ENCODE results near the gene TRIP13.
A peak's percentile ranks its signal among the peaks of the same experiment; 100 is the strongest.
"Not testable (repeated sequence)": the region's sequence is repeated elsewhere in the genome, so short reads cannot be mapped to it uniquely, and the experiment has no call there.

The TRIP13 gene

DNA sequence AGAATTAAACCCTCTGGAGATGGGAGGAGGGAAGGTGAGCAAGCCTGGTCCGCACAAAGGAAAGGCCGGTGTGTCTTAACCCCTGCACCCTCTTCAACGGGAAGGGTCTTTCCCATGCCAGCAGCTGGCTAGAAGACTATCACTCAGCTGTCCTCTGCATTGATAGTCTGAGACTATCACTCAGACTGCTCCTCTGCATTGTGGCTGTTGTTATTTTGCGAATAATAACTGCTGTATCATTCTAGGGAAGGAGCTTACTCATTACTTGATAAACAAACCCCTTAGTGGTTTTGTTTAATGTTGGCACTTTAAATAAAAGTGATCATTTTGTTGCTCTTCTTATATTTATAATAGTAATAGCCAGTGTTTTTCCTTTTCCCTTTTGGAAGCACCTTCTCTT lies 8.1 kb downstream of the TRIP13 start:
- DNase-seq = no peak

DNA sequence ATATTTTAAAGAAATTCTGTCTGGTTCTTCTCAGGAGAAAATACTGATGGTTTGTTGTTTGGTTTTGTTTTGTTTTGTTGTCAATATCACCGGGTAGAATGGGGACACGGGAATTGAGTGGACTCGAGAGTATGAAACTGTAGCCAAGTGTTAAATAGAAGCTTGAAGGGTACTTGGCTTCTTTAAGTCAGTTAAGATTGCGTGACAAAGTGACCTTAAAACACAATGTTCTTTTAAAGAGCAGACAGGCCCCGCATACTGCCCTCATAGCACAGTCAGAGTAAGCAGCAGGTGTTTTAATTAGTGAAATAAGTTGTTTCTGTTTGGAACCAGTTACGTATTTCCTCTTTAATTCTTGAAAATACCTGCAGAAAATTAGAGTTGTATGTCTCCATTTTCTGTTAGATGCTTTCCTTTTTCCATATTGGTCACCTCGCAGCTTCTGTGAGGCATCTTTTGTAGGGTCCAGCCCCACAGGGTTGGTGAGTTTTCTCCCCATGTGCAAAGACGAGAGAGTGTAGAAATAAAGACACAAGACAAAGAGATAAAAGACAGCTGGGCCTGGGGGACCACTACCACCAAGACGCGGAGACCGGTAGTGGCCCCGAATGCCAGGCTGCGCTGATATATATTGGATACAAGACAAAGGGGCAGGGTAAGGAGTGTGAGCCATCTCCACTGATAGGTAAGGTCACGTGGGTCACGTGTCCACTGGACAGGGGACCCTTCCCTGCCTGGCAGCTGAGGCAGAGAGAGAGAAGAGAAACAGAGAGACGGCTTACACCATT lies 9.6 kb downstream of the TRIP13 start:
- DNase-seq = no peak

DNA sequence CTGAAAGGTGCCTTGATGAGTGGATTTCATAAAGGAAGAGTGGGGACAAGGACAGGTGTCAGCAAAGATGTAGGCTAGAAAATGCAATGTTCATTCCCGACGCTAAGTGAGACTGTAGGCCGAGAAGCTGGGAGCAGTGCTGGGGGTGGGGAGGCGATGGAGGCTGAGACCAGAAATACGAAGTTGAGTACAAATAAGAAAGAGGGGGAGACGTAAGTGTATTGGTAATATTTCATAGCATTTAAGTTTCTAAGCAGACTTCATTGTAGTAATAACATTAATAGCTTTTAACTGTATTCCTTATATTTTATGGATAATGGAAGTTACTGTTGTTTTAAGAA lies 11.0 kb downstream of the TRIP13 start:
- no peak for DNase-seq

DNA sequence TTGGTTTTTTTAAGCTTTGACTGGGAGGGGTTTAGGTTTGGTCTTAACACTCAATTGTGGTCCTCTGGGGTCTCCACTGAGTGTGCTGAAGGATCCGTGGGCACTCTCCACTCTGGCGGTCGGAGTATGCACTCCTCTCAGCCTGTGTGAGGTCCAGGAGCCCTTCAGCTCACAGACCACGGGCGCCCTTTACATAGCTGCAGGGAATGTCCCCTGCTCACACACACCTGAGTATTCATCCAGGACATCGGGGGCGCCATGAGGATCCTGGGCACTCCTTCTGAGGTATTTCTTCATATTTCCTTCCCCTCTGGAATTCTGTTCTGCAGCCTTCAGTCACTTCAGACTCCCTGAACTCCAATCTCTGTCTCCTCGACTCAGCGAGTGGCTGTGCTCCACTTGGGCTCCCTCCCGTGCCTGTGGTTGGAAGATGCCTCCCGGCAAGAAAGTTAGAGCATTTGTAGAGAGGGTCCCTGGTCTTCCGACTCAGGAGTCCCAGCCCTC lies 12.5 kb downstream of the TRIP13 start:
- no peak for DNase-seq

DNA sequence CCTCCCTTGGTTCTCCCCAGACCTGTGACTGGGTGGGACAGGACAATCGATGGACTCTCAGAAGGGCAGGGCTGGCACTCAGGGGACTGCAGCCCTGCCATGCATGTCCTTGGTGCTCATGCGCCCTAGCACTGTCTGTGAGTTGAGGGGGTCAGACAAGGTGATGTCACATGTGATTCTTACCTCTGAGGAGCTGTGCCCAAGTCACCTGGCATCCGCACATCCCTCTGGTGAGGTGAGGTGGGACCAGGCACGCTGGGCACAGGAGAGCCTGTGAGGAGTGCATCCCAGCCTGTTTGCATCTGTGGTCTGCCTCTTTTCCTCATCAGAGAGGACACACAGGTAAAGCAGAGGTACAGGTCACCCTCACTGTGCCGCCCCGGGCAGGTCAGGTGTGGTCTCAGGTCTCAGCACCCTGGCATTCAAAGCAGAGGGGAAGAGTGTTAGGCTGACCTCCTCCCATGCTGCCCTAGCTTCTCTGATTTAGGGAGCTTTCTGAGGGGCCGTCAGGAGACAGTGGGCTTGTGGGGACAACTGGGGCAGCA lies 14.8 kb downstream of the TRIP13 start:
- no peak for DNase-seq

DNA sequence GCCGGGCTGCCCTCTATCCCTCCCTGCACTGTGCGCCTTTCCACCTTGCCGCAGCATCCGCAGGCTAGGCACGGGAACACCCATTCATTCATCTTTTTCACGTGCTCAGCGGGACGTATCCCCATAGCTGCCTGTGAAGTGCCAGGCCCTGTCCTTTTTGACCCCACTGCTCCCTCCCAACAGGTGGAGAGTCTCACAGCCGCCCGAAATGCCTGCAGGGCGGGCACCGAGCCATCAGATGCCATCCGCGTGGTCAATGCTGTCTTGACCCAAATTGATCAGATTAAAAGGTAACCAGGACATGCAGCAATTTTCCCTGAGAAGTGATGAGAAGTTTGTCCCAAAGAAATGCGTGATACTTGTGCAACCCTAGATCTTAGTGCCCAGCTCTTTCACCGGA lies 15.5 kb downstream of the TRIP13 start:
- no peak for DNase-seq

DNA sequence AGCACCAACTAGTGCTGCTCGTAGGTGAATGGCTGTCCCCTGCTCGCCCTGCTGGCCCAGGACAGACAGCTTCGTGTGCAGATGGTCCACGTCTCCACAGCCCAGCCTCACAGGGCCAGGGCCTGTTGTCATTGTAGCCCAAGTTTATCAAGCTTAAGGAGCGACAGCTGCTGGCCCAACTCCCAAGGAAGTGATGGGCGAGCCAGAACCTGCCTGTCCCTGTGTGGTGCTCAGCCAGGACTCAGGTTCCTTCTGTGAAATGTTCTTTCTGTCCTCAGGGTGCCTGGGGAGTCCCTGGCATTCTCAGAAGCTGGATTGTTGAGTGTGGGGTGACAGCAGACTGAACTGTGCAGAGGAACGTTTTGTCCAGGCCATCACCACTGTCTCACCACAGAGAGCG lies 16.4 kb downstream of the TRIP13 start:
- no peak for DNase-seq

DNA sequence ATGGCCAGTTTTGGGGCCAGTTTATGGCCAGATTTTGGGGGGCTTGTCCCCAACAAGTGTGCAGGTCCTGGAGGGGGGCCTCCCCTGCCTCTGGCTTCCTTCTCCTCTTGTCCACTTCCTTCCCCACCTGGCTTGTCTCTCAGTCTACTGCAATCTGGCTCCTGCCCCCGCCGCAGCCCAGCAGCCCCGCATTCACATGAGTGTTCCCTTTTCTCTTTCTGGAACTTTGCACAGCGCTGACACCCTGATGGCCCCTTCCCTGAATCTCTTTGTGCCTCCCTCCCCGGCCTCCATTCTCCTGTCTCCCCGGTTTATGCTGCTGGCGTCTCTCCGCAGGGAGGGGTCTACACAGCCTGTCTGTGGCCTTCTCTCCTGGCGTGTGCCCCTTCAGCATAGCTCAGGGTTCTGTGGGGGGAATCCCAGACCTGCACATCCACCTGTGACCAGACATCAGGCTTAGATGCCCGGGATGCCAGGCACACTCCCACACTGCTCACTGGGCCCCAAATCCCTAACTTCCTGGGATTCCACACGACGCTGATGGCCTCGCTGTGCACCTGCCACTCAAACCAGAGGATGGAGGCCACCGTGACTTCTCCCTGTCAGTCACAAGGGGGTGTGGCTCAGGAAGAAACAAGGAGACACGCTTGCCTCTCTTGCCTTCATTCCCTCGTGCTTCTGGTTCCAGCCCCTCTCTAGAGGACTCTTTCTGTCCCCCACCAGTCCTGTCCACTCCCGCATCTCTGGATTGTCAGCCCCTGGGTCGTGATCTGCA lies 17.5 kb downstream of the TRIP13 start:
- DNase-seq = no peak

DNA sequence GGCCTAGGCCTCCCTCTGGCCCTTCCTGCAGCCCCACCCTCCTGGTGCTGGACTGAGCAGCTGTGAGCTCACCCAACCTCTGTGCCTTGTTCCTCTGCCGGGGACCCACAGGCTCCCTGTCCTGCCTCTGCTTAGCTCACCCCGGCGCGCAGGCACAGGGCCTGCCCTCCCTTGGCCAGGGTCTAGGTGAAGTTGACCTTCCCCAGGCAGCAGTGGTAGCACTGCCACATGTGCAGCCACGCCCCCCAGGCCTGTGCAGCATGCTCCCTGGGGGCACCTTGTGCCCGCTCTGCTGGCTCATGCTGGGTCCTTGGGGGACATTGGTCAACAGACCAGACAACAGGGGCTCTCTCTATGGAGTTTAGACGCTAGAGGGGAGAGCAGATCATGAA lies 18.1 kb downstream of the TRIP13 start:
- DNase-seq = no peak

DNA sequence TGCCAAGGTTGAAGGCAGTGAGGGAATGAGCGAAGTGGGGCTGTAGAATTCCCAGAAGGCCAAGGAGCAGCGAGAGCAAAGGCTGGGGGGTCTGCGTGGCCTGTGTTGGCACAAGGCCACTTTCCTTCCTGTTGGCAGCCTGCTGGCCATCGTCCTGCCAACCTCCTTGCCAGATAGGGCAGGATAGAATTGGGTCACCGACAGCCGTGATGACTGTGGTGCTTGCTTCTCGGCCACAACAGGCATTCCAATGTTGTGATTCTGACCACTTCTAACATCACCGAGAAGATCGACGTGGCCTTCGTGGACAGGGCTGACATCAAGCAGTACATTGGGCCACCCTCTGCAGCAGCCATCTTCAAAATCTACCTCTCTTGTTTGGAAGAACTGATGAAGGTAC lies 18.9 kb downstream of the TRIP13 start:
- no peak for DNase-seq

DNA sequence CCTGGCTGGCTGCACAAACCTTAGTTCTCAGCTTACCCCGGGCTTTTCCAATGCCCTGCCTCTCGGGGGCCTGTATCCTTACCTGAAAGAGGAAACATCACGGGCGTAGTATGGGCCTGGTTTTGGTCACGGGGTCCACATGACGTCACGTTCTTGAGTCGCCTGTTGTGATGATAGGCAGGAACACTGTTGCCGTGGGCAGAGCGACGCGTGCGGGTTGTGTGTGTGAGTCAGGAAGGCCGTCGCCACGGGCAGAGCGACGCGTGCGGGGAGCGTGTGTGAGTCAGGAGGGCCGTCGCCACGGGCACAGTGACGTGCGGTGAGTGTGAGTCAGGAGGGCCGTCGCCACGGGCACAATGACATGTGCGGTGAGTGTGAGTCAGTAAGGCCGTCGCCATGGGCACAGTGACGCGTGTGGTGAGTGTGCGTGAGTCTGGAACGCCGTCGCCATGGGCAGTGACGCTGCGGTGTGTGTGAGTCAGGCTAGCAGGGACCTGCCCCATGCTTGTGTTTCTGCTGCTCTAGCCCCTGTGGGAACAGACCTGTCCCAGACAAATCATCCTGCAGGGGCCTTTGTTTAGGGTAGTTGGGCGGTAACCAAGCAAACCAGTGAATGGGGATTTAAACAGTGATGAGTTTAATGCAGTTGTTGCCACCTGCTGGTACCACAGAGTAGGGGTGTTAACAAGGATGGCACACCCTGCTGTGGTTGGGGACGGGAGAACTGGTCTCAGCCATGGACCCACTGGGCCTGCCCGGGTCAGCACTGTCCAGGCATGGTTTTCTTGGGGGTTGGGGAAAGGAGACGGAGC lies 19.8 kb downstream of the TRIP13 start:
- peak; percentile 53 for DNase-seq

DNA sequence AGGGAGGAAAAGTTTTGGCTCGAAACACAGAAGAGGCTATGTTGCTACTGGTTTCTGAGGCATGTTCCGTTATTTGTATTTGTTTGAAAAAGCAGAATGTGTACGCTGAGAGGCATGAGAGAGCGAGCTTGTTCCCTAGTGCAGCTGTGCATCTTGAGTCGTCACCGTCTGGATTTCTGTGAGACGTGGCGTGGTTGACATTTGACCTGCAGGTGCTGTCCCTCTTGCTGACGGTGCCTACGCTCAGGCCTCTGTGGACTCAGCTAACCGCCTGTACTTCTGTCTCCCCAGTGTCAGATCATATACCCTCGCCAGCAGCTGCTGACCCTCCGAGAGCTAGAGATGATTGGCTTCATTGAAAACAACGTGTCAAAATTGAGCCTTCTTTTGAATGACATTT lies 21.5 kb downstream of the TRIP13 start:
- no peak for DNase-seq

DNA sequence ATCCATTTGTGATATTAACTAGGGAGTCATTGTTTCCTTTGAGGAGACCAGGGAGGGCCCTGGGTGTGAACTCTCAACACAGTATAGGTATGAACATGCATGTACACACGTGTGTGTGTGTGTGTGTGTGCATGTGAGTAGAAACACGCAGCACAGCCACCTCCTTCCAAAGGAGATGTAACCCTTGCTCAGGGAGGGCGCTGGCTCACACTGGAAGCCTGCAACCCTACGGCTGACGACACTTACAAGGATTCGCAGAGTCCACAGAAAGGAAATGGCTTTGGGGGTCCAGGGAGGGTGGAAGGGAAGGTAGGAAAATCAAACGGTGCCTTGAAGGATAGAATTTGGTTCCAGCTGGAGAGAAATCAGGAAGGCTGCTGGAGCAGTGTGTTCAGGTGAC lies 21.9 kb downstream of the TRIP13 start:
- DNase-seq = no peak

DNA sequence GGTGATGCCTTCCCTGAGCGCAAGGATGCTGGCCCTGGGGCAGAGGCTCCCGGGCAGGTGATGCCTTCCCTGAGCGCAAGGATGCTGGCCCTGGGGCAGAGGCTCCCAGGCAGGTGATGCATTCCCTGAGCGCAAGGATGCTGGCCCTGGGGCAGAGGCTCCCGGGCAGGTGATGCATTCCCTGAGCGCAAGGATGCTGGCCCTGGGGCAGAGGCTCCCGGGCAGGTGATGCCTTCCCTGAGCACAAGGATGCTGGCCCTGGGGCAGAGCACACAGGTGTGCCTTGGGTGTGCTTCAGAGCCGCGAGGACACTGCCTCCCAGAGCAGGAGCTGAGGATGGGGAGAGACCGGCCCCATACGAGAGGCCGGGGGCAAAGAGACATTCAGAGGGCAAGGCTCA lies 22.7 kb downstream of the TRIP13 start:
- DNase-seq = not testable (repeated sequence)

DNA sequence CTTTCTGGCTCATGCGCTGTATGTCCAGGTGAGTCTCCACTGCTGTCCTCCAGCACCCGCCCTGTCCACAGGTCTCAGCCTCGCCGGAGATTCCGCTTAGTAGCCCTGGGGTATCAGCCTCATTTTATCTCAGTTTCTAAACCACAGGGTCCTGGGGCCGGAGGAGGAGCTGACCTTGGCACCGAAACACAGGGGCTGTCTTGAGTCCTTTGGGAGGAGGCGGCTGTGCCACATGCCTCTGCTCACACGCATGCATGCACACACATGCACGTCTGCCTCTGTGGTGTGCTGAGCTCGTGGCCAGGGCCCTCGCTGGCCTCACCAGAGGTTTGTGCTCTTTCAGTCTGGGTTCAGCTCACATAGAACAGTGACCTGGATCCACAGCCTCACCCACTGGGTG lies 23.3 kb downstream of the TRIP13 start:
- no peak for DNase-seq

DNA sequence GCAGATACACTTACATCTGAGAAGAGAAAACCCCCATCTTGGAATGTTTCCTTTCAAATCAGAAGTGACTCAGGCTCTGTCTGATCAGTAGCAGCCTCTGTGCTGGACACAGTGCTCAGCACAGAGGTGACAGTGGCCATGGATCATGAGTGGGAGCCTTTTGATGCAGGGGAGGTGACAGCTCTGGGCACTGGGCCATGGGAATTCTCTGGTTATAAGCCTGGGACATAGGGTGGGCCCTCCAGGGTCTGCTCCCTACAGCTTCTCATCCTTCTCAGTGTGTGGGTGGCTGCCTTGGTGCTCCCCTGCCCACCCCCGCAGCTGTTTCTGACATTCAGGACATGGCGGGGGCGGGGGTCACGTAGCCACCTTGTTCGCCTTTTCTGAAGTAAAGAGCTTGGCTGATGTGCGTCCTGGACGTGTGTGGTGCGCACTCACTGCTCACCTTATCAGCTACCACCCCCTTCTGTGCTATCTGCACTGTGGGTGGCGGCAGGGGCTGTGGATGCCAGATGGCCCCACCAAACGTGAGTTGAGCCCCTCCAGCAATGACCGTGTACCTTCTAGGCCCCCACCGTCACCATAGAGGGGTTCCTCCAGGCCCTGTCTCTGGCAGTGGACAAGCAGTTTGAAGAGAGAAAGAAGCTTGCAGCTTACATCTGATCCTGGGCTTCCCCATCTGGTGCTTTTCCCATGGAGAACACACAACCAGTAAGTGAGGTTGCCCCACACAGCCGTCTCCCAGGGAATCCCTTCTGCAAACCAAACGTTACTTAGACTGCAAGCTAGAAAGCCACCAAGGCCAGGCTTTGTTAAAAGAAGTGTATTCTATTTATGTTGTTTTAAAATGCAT lies 24.0 kb downstream of the TRIP13 start:
- DNase-seq = no peak

DNA sequence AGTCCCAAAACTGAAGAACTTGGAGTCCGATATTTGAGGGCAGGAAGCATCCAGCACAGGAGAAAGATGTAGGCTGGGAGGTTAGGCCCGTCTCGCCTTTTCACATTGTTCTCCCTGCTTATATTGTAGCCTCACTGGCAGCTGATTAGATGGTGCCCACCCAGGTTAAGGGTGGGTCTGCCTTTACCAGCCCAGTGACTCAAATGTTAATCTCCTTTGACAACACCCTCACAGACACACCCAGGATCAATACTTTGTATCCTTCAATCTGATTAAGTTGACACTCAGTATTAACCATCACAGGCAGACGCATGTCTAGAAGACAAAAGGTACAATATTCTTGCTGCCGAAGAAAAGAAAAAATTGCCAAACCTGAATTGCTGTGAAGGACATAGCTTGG lies 26.0 kb downstream of the TRIP13 start:
- DNase-seq = not testable (repeated sequence)

DNA sequence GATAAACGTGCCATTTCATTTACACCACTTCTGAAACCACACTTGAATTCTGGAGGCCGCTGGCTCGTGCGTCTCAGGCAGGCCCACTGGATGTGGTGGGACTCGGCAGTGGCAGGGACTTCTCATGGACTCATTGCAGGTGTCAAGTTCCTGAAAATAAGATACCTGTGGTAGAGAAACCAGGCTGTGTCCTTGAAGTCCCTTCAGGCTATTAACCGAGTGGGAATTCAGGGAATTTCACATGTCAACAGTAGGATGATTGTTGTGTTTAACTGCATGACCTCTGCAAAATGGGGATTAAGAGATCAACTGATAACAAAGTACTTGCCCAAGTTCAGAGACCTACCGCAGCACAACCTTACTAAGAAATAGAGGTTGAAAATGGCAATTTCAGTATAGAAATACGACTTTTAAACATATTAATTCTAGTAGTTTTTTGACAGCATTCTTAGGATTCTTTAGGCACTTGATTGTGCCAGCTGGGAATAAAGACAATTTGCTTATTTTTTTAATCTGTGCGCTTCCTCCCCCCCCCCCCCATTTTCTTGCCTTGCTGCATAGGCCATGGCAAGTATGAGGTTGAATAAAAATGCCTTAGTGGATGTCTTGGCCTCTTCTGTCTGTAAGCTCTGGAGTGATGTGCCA lies 26.8 kb downstream of the TRIP13 start:
- DNase-seq = no peak

DNA sequence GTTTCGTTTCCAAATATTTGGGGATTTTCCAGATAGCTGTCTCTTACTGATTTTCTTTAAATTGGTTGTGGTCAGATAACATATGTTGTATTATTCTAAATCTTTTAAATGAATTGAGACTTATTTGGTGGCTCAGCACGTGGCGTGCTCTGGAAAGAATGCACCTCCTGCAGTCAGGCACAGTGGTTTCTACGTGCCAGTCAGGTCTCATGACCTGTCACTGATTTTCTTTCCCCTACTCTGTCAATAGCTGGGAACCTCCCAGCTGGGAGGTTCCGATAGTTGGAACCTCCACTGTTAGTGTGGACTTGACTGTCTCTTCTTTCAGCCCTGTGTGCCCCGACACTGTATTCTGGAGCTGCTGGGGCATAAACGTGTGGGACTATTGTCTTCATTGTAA lies 27.6 kb downstream of the TRIP13 start:
- no peak for DNase-seq

DNA sequence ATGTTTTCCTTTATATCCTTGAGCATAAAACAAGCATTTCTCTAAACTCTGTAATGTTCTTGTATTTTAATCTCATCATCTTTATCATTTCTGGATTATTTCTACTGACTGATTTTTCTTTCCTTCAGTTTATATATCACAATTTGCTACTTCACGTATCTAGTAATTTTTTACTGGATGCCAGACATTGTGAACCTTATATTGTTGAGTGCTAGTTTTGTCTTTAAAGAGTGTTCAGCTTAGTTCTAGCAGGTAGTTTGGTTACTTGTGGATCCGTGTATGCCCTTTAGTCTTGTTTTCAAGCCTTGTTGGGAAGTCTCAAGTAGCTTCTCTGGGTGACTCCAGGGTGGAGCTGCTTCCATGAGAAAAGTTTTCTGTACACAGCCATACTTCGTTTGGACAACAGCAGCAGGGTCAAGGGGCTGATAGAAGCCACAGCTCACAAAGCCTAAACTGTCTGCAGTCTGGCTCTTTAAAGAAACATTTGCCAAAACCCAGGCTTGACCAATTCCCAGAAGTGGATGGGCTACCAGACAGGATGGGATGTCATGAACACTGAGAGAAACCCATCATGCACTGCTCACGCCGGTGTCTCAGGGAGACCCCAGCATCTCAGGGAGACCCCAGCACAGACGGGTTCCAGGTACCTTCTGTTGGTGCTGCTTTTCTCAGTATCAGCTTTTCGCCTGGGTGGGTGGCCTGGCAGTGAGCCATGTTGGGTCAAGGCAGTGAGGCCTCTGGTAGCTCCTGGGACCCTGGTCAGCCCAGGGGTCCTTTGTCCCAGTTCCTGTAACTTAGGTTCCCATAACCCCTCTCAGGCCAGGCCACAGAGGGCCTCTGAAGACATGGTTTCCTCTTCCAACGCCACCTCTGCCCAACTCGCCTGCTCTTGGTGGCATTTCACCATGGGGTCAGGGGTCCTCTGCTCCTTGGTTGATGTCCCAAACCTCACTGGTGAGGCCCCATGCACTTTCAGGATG lies 29.1 kb downstream of the TRIP13 start:
- no peak for DNase-seq

Data from activated CD4-positive, alpha-beta T cell treated with anti-CD3 and anti-CD28 coated beads for 1 hour (primary cell).